Fibroblast of lung (primary cell): ENCODE data around the gene SLC30A2. TPM values are rescaled to one million over a fixed set of nuclear protein-coding genes. Genes with fewer than 3 reads are reported as not detected.

Source experiments
- DNase-seq, 2 donors: peaks; one replicate each; pipeline versions ENCODE4 v3.0.0 to v3.0.0-alpha.2; 2010; ENCODE audit warnings: low read depth in 2 of 2
- H2AFZ ChIP-seq: 2 replicates; pipeline ENCODE4 v1.5.1; 2012; ENCODE audit warnings: low read length, control low read depth, inconsistent platforms
- H3K27ac ChIP-seq: 2 replicates; pipeline ENCODE4 v1.5.1; 2011; ENCODE audit warnings: low read length, control low read depth; ENCODE audit not compliant: insufficient read depth
- H3K27me3 ChIP-seq: 2 replicates; pipeline ENCODE4 v1.5.1; 2011; ENCODE audit warnings: mild to moderate bottlenecking, low read length; ENCODE audit not compliant: control insufficient read depth, insufficient read depth
- H3K36me3 ChIP-seq: 2 replicates; pipeline ENCODE4 v1.5.1; 2011; ENCODE audit warnings: low read length; ENCODE audit not compliant: control insufficient read depth, insufficient read depth
- H3K4me1 ChIP-seq: 2 replicates; pipeline ENCODE4 v1.5.1; 2011; ENCODE audit warnings: low read length; ENCODE audit not compliant: control insufficient read depth, insufficient read depth; ENCODE audit errors: extremely low read depth
- H3K4me2 ChIP-seq: 2 replicates; pipeline ENCODE4 v1.5.1; 2011; ENCODE audit warnings: low read length, control low read depth; ENCODE audit not compliant: insufficient read depth; ENCODE audit errors: extremely low read depth
- H3K4me3 ChIP-seq, 4 experiments: fragments of 200-600 bp in 1 of 4; sonication (generic) in 1 of 4; replicated peaks in 1 of 4; 2 replicates each; pipeline ENCODE4 v1.5.1; 2011 to 2016; ENCODE audit warnings: low read length in 4 of 4, low read depth in 3 of 4, mild to moderate bottlenecking in 3 of 4, control low read depth in 2 of 4, inconsistent platforms in 1 of 4, mixed read lengths in 1 of 4; ENCODE audit not compliant: insufficient read depth in 1 of 4; ENCODE audit errors: control extremely low read depth in 1 of 4
- H3K79me2 ChIP-seq: 2 replicates; pipeline ENCODE4 v1.5.1; 2012; ENCODE audit warnings: mild to moderate bottlenecking, low read length, inconsistent platforms; ENCODE audit not compliant: control insufficient read depth, insufficient read depth
- H3K9ac ChIP-seq: 2 replicates; pipeline ENCODE4 v1.5.1; 2011; ENCODE audit warnings: mild to moderate bottlenecking, low read length, control low read depth; ENCODE audit not compliant: insufficient read depth
- H3K9me3 ChIP-seq: 2 replicates; pipeline ENCODE4 v1.5.1; 2012; ENCODE audit warnings: low read depth, low read length; ENCODE audit not compliant: control insufficient read depth, insufficient read depth
- H4K20me1 ChIP-seq: 2 replicates; pipeline ENCODE4 v1.5.1; 2011; ENCODE audit warnings: low read length; ENCODE audit not compliant: control insufficient read depth, insufficient read depth; ENCODE audit errors: extremely low read depth
- CTCF ChIP-seq, 2 donors: IDR thresholded peaks in 1 of 2; conservative IDR thresholded peaks in 1 of 2; 1 replicate in 1 of 2; 2 replicates in 1 of 2; pipeline ENCODE4 v1.5.1; 2011 to 2012; ENCODE audit warnings: low read length in 2 of 2, control low read depth in 1 of 2, inconsistent platforms in 1 of 2, low read depth in 1 of 2, mild to moderate bottlenecking in 1 of 2
- EZH2 ChIP-seq: IDR thresholded peaks from 2 replicates; pipeline ENCODE4 v1.5.1; 2012; ENCODE audit warnings: low read length, control low read depth, mild to moderate bottlenecking; ENCODE audit errors: missing control alignments
- polyA plus RNA-seq, 2 donors: library from polyadenylated mRNA; depleted of rRNA in 1 of 2; stranded (reverse) in 1 of 2; unstranded in 1 of 2; fragments of >200 nt; gene quantifications; 2 replicates each; pipeline ENCODE4 v1.2.1, GENCODE V29; 2011 to 2012; ENCODE audit warnings: missing spikeins in 1 of 2
- total RNA-seq: library from RNA; depleted of rRNA; stranded (reverse); fragments of >200 nt; gene quantifications from 2 replicates; pipeline ENCODE4 v1.2.1, GENCODE V29; 2014

The SLC30A2 gene
- total and polyA plus RNA-seq, 2 donors (not counting 1 experiment from before 2014, with no cell fraction given) = not detected

DNA sequence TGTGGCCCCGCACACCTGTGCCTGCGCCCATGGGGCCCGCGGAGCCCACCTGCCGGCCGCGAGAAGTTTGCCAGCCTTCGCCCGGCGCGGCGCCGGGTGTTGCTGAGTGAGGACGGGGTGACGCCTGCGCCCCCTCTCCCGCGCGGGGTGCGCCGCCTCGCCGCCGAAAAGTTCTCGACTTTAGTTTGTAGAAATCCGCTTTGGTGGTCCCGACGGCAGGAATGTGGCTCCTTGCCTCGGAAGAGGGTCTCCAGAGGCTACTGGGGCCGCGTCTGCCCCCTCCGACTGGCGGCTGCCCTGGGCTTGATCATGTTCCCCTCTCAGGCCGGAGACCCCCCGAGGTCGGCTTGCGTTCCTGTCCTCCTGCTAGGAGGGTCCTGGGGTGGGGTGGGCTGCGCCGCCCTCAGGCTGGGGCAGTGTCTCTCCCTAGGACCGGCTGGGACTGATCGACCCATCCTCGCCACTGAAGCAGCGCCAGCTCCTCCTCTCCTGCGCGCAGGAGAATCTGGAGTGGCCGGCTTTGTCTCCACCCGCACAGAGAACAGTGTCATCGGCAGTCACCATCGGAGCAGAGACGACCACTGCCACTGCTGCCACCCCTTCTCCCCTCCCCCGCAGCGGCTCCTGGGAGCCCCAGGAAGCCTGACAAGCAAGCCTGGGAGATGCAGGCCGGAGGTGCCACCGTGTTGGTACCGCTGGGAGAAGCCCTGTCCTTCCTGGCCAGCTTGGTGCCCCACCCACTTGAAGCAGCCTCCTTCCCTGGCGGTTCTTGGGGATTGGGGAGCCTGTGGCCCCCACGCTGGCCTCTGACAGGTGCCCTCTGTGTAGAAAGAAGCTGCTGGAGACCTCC, 553 bp upstream of the SLC30A2 start:
- H3K9me3 ChIP-seq = no peaks in the 10 kb centered on the region
- H3K9ac ChIP-seq = no peak overlapping the region
- H3K27ac ChIP-seq = no peak overlapping the region
- no peaks in the 10 kb centered on the region for H3K36me3 ChIP-seq
- H3K4me2 ChIP-seq = no peak overlapping the region
- no peaks in the 10 kb centered on the region for H4K20me1 ChIP-seq
- DNase-seq = no peak
- no peak overlapping the region for H2AFZ ChIP-seq
- no peaks in the 10 kb centered on the region for H3K79me2 ChIP-seq
- no peaks in the 10 kb centered on the region for H3K4me1 ChIP-seq
- no peak overlapping the region for H3K4me3 ChIP-seq
- no peak for TF ChIP-seq CTCF (conservative IDR thresholded peaks at IDR 0.05 in 1 of 2, IDR thresholded peaks at IDR 0.05 in 1 of 2; ENCODE audit: low read depth in 1 of 2, low read length in 2 of 2)
- TF ChIP-seq EZH2 = peak; percentile 83
- peaks cover 59% of the 10 kb centered on the region for H3K27me3 ChIP-seq

DNA sequence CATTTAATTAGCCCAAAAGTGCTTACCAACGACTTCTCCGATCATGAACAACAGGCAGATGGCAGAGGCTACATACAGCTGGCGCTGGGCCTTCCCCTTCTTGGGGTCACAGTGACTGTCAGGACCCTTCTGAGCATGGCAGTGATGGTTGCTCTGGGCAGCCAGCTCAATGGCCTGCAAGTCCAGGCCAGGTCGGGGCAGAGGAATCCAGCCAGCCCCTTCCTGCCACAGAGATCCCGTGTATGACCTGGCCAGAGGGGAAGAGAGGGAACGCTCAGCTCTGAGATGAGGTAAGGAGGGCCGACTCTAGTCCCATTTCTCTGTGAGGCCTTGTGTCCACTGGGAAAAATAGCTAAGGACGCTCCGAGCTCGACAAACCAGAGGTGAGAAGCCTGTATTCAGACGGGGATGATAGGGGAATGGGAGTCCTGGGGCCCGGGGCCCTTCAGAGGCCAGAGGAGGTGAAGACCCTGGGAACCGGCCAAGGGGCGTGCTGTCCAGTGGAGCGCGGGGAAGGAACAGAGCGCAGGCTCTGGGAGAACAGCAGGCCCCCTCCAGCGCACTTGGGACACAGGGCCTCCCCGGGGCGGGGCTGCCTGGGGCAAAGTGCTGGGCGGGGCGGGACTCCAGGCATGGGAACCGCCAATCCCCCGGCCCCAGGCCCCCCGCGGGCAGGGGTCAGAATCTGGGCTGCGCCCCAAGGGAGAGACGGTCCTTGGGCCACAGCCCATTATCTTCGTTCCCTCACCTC, 772 bp downstream of the SLC30A2 start:
- H3K9ac ChIP-seq = no peak overlapping the region
- no peak overlapping the region for H3K27ac ChIP-seq
- no peaks in the 10 kb centered on the region for H3K9me3 ChIP-seq
- H4K20me1 ChIP-seq = no peaks in the 10 kb centered on the region
- H3K36me3 ChIP-seq = no peaks in the 10 kb centered on the region
- DNase-seq = no peak
- H2AFZ ChIP-seq = no peak overlapping the region
- H3K4me3 ChIP-seq = no peak overlapping the region
- H3K4me2 ChIP-seq = no peak overlapping the region
- TF ChIP-seq CTCF (conservative IDR thresholded peaks at IDR 0.05 in 1 of 2, IDR thresholded peaks at IDR 0.05 in 1 of 2; ENCODE audit: low read depth in 1 of 2, low read length in 2 of 2) (no peak), EZH2 (no peak)
- H3K79me2 ChIP-seq = no peaks in the 10 kb centered on the region
- H3K27me3 ChIP-seq = peaks cover 51% of the 10 kb centered on the region
- H3K4me1 ChIP-seq = no peaks in the 10 kb centered on the region

GRCh38 chr1:26044414-26044813, 1.5 kb downstream of the SLC30A2 start:
- Histone ChIP-seq H2AFZ (no peak overlapping the region), H3K27ac (no peak overlapping the region), H3K79me2 (no peaks in the 10 kb centered on the region), H3K9me3 (no peaks in the 10 kb centered on the region), H3K4me3 (no peak overlapping the region), H3K4me2 (no peak overlapping the region), H3K4me1 (no peaks in the 10 kb centered on the region), H3K27me3 (peaks cover 46% of the 10 kb centered on the region), H3K9ac (no peak overlapping the region), H3K36me3 (no peaks in the 10 kb centered on the region), H4K20me1 (no peaks in the 10 kb centered on the region)
- no peak for DNase-seq
- TF ChIP-seq CTCF (conservative IDR thresholded peaks at IDR 0.05 in 1 of 2, IDR thresholded peaks at IDR 0.05 in 1 of 2; ENCODE audit: low read depth in 1 of 2, low read length in 2 of 2) = no peak
- TF ChIP-seq EZH2 = no peak
